CD4-positive, alpha-beta T cell treated with Interleukin-4 for 1 hour (primary cell): ENCODE data around the gene TOX3.

ENCODE experiments used
- DNase-seq, 2 donors: peaks; one replicate each; pipeline ENCODE4 v3.0.0-alpha.2; 2020 to 2022

The TOX3 gene

DNA sequence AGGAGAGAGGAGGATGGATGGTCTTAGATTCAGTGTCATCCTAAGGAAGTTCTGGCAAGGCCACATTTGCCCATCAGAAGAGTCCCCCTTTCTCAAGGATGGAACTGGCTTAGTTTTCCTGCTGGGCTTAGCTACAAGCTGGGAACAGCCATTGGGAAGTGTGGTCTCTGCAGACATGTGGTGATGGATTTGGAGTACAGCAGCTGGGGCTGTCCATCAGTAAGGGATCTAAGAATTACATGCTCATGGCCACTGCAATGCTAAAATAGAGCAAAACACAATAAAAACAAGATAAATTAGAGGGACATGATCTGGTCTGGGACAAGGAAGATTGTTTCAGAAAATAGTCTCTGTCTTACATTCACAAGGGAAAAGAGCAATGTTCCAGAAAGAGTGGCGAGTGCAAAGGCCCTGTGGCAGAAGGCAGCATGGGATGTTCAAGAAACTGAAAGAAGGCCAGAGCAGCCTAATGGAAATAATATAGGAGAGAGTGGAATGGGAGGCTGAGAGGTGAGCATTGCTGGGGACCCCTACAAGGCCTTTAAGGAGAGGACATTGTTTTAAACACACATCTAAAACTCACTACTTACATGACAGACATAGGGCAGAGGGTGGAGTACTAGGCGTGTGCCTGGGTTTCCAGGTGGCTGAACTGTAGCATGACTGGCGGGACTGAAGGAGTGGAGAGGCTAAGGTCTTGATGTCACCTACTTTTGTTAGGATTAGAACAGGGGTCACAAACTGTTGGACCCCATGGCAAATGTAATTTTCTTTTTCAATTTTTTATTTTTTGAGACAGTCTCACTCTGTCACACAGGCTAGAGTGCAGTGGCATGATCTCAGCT lies 17.0 kb upstream of the TOX3 start:
- no peak for DNase-seq

DNA sequence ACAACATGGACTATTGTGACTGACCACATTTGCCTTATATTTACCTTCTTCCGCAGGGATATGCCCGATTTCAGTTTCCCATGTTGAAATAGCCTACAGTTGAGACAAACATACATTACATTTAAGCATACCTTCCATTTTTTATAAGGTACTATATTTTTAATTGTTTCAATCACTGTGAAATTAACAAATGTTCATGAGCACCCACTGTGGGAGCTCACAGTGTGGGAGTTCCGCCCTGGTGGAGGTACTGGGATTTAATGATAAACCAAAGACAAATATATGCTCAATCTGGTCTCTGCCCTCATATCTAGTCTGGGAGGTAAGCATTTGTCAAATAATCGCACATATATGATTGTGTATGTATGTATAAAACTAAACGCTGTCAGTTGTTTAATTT lies 15.8 kb upstream of the TOX3 start:
- DNase-seq: no peak

- no peak for DNase-seq
These were observed 15.2 kb upstream of the TOX3 start for GRCh38 chr16:52561910-52562741.

DNA sequence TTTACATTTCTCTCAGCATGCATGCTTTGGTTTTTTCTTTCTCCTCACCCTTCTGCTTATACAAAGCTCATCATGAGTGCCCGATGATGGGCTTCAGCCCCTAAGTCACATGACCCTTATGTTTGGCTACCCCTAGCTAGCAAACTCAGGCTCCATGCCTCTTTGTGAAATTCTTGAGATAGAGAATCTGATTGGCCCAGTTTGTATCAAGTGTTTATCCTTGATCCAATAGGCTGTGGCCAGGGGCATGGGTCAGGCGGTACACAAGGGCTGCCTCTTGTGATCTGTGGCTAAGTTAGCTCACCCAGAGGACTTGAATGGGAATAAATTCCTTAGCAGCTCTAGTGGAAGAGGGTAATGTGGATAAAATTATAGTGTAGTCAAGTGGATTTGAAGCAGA lies 11.5 kb upstream of the TOX3 start:
- no peak for DNase-seq

DNA sequence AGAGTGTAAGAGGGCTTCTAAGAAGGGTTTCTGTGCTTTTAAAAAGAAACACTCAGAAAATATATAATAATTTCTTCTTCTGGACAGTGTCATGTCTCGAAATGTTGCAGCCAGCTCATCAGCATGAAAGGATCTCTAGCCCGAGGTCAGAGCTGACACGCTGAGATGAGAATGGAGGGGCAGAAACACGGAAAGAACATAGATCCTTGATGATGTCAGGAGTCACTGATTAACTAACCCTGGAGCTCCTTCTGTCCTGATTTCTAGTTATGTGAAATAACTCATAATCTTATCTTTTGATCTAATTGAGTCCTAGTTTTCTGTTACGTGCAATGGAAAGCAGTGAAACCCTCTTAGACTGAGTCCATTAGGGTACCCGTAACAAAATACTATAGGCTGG lies 10.3 kb upstream of the TOX3 start:
- DNase-seq: no peak

- no peak for DNase-seq
These were observed 9.1 kb upstream of the TOX3 start for GRCh38 chr16:52556083-52556482.

DNA sequence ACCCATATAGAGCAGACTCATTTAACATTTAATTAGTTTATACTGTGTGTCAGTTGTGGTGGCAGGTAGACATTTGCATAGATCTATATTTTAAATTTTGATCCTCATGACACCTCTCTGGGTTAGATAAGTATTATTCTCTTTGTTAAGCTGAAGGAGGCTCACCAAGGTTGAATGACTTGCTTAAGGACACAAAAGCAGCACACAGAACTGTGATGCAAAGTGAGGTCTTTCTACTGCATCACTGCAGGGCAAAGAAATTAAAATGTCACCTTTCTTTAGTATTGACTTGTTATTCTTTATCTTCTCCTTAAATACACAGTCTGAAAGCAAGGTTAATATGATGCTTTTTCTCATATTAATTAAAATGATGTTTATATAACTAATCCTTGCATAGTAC lies 8.6 kb upstream of the TOX3 start:
- no peak for DNase-seq

DNA sequence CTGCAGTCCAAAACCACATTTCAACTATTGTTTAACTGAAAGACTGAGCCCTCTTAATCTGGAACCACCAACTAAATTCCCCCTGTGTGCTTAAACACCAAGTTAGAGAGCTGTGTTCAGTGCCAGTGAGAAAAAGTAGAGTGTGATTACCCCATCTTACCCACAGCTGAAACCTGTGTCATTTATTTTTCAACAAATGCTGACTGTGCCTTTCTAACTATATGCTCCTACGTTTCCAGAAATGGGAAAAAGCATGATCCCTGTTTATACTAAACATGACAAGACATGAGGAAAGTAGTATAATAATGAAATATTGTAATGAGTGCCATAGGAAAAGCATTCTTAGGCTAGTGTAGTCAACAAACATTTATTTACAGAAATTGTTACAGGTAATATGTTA lies 7.4 kb upstream of the TOX3 start:
- DNase-seq: no peak

DNA sequence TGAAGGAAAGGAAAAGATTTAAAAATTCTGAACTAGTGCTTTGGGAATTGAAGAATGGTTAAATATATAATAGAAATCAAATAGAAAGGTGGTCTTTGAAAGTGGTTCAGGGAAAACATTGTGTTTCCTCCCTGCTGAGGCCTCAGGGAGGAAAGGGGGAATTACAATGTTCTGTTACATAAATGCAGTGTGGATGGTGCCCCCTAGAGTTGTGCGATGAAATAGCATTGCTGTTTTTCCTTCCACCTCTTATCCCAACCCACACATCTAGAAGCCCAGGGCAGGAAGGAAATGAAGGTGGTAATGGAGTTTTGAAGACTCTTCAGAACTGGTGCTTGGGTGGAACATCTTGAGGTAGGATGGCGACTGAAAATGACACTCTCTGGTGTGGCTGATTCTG lies 6.4 kb upstream of the TOX3 start:
- no peak for DNase-seq

- no peak for DNase-seq
These were observed 5.7 kb upstream of the TOX3 start for GRCh38 chr16:52552643-52553042.

- no peak for DNase-seq
These were observed 2.2 kb upstream of the TOX3 start for GRCh38 chr16:52549011-52549692.

DNA sequence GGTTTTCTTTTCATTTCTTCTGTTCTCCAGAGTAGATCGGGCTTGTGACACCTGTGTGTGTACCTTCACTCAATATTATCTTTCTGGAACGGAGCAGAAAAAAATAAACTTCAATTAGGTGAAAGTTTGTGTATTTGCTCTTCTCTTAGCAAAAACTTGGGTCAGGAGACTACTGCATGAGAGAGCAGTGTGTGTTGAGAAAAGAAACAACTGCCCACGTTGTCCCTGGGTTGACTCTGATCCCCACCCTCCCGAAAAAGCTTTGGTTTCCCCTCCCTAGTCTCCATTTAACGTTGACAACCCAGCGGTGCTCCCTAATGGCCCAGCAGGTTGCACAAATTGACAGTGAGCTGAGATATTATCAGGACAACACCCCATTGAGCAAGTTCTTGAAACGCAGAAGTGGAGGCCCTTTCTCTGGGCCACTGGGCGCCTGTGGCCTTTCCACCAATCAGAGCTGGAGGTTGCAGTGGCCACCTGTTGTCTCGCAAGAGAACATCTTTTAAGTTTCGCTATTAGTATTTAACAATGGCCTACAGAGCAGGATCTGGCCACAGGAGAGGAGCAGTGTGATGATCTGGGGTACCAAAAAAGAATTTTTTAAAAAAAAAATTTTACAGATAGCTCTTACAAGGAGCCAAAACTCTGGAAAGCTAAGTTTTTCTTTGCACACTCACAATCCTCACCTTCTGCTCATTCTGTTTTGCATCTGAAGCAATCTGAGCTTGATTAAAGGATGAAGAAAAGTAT lies 1.5 kb upstream of the TOX3 start:
- DNase-seq: no peak

DNA sequence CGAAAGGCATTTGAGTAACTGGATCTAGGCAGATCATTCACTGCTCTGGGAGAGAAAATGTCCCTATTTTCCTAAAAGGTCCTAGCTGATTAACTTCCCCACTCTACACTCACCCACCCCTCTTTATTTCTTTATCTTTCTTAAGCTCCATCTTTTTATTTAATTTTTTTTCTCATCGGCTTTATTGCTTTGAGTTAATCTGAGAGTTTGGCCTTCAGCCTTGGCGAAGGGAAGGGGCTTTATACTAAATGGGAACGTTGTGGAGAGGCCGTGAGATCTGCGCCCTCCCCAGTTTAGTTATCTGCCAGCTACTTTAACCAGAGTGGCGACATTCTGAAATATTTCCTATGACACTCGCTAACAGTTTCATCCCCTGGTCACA lies 882 bp upstream of the TOX3 start:
- DNase-seq: no peak

- DNase-seq: no peak
These were observed 496 bp downstream of the TOX3 start for GRCh38 chr16:52546291-52547003.

- no peak for DNase-seq
These were observed 1.1 kb downstream of the TOX3 start for GRCh38 chr16:52545898-52546266.

GRCh38 chr16:52545222-52545897 lies 1.6 kb downstream of the TOX3 start:
- DNase-seq: no peak

- no peak for DNase-seq
These were observed 2.2 kb downstream of the TOX3 start for GRCh38 chr16:52544703-52545102.

DNA sequence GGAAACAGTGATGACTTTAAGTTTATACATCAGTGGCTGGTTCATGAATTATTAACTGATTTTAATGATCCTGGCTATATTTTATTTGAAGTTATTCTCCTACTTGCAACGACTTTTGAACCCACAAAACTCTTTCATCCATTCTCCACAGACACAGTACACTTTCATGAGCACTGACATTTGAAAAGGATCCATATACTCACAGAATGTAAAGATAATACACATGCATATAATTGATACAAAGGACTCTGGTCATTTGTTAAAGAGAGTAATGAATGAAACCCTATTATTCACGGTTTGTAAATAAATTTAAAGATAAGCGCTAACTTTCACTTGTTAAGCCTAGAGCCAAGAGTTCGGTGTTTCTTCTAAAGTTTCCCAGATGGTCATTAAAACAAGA lies 3.3 kb downstream of the TOX3 start:
- DNase-seq: no peak

GRCh38 chr16:52540910-52541309 lies 6.0 kb downstream of the TOX3 start:
- DNase-seq: no peak

GRCh38 chr16:52539191-52539590 lies 7.8 kb downstream of the TOX3 start:
- DNase-seq: no peak

- DNase-seq: no peak
These were observed 8.4 kb downstream of the TOX3 start for GRCh38 chr16:52538511-52538910.

DNA sequence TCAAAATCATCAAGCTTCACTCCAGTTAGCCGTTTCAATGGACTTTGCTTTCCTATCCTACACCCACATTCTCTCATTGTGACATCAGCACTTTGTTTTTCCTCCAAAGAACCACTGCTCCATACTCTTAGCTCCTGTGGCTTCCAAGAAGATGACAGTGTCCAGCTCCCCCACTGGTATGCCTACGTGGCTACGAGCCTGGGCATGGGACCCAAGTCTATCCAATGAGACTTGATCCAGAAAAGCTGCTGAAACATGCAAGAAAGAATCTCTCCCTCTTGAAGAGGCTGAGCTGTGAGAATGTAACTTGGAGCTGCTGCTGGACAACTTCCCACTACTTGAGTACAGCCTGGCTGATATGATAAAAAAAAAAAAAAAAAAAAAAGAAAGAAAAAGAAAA lies 9.4 kb downstream of the TOX3 start:
- no peak for DNase-seq
